ENCODE data around the gene APH1B.

- TF ChIP-seq CREB1 (IDR thresholded peaks at IDR 0.05; ENCODE audit: low read depth) (no peak), EP300 (IDR thresholded peaks at IDR 0.05; ENCODE audit: borderline replicate concordance) (no peak), TEAD4 (IDR thresholded peaks at IDR 0.05) (no peak), REST (IDR thresholded peaks at IDR 0.05; ENCODE audit: low read depth) (no peak), NFIC (IDR thresholded peaks at IDR 0.05) (peak; percentile 50; the same call in 1 of the 2 replicates), EGR1 (IDR thresholded peaks at IDR 0.05) (no peak), YY1 (IDR thresholded peaks at IDR 0.05; ENCODE audit: low read depth) (no peak), CEBPB (IDR thresholded peaks at IDR 0.05) (no peak)
These were observed 45.1 kb downstream of the APH1B start for GRCh38 chr15:63322541-63322940.

All from Ishikawa (cell line).